ENCODE results near the gene LAYN. TPM values are rescaled to one million over a fixed set of nuclear protein-coding genes. Genes with fewer than 3 reads are reported as not detected.

Gene LAYN
- total and polyA plus RNA-seq, 9 of the 15 experiments (the other 6 are each of a cell fraction or from before 2014, with no cell fraction given): not detected

GRCh38 chr11:111604392-111605009 lies 64.0 kb downstream of the LAYN start (continued):
- TF ChIP-seq BRCA1 (IDR thresholded peaks at IDR 0.05) (no peak), BRCA1 (CRISPR knock-in tag; IDR thresholded peaks at IDR 0.05) (no peak), YBX1 (IDR thresholded peaks at IDR 0.05) (no peak), ZNF639 (CRISPR knock-in tag; conservative IDR thresholded peaks at IDR 0.05 in 1 of 2, IDR thresholded peaks at IDR 0.05 in 1 of 2) (no peak), XRCC4 (IDR thresholded peaks at IDR 0.05; ENCODE audit: extremely low read depth, insufficient read depth, insufficient read length) (no peak), MED1 (CRISPR knock-in tag; IDR thresholded peaks at IDR 0.05; ENCODE audit: borderline replicate concordance) (no peak), DPF2 (IDR thresholded peaks at IDR 0.05) (0 out of 2 replicates have a peak, but pooled peaks have one; percentile 15), ZFP36 (IDR thresholded peaks at IDR 0.05; ENCODE audit: low read depth, low read length, partially characterized antibody) (no peak), BRD9 (IDR thresholded peaks at IDR 0.05; ENCODE audit: low read depth, partially characterized antibody) (peak; percentile 20), PBX2 (CRISPR knock-in tag; IDR thresholded peaks at IDR 0.05; ENCODE audit: low read depth) (no peak), PBX2 (tag; conservative IDR thresholded peaks at IDR 0.05; ENCODE audit: low read depth) (peak; percentile 83), POLR2B (IDR thresholded peaks at IDR 0.05; ENCODE audit: low read depth, partially characterized antibody) (no peak), STAT6 (CRISPR knock-in tag; IDR thresholded peaks at IDR 0.05) (no peak), ID3 (CRISPR knock-in tag; IDR thresholded peaks at IDR 0.05) (no peak), ID3 (tag; IDR thresholded peaks at IDR 0.05) (no peak), ZNF280B (CRISPR knock-in tag; IDR thresholded peaks at IDR 0.05) (no peak), POLR2H (tag; IDR thresholded peaks at IDR 0.05; ENCODE audit: low read depth) (peak; percentile 14; the same call in 1 of the 2 replicates)

Data from K562 (cell line).